T-helper 9 cell (primary cell): ENCODE results near the gene CAPS.
"Not testable (repeated sequence)": the region's sequence is repeated elsewhere in the genome, so short reads cannot be mapped to it uniquely, and the experiment has no call there.

Experiments used
- DNase-seq: peaks from one replicate; pipeline ENCODE4 v3.0.0-alpha.2; 2020
- total RNA-seq, 2 donors: gene quantifications; one replicate each; lab custom pipeline; 2026; lab: John Stamatoyannopoulos, UW

Gene CAPS
- 19.2 to 21.5 reads per million in 2 donors for total RNA-seq

- no peak for DNase-seq
Measured at GRCh38 chr19:5913739-5914357, at the start of gene CAPS. Gene CAPS, plus strand, starts transcription at chr19:5914254. Its CDS starts 153 bp downstream, at chr19:5914407.

GRCh38 chr19:5864725-5865486, 49.1 kb upstream of the CAPS start:
- no peak for DNase-seq

- DNase-seq = no peak
Measured at GRCh38 chr19:5865772-5866171, 48.3 kb upstream of the CAPS start.

GRCh38 chr19:5867201-5868136, 46.6 kb upstream of the CAPS start:
- no peak for DNase-seq

- DNase-seq = no peak
Measured at GRCh38 chr19:5870986-5871394, 43.1 kb upstream of the CAPS start.

- DNase-seq = no peak
Measured at GRCh38 chr19:5873617-5874199, 40.3 kb upstream of the CAPS start.

GRCh38 chr19:5874496-5874895, 39.6 kb upstream of the CAPS start:
- DNase-seq = not testable (repeated sequence)

- no peak for DNase-seq
Measured at GRCh38 chr19:5877427-5877826, 36.6 kb upstream of the CAPS start.

GRCh38 chr19:5877882-5878281, 36.2 kb upstream of the CAPS start:
- no peak for DNase-seq

- no peak for DNase-seq
Measured at GRCh38 chr19:5880196-5880595, 33.9 kb upstream of the CAPS start.

GRCh38 chr19:5880604-5881078, 33.4 kb upstream of the CAPS start:
- DNase-seq = no peak

GRCh38 chr19:5881543-5882299, 32.3 kb upstream of the CAPS start:
- no peak for DNase-seq

GRCh38 chr19:5882421-5882968, 31.6 kb upstream of the CAPS start:
- DNase-seq = no peak

GRCh38 chr19:5883157-5883873, 30.7 kb upstream of the CAPS start:
- DNase-seq = not testable (repeated sequence)

- DNase-seq = not testable (repeated sequence)
Measured at GRCh38 chr19:5884065-5884811, 29.8 kb upstream of the CAPS start.

- DNase-seq = no peak
Measured at GRCh38 chr19:5889288-5889971, 24.6 kb upstream of the CAPS start.

- no peak for DNase-seq
Measured at GRCh38 chr19:5890099-5890498, 24.0 kb upstream of the CAPS start.

GRCh38 chr19:5891572-5891937, 22.5 kb upstream of the CAPS start:
- DNase-seq = no peak

- no peak for DNase-seq
Measured at GRCh38 chr19:5891938-5892771, 21.9 kb upstream of the CAPS start.
